Tibial nerve (tissue), 3 donors: Measurements from ENCODE around the gene HOMEZ.

Experiments used
- POLR2A ChIP-seq, 2 donors: fragments of 450-650 bp; IDR thresholded peaks; one replicate each; pipeline ENCODE4 v1.6.1; 2017; ENCODE audit warnings: antibody characterized with exemption in 2 of 2, mild to moderate bottlenecking in 2 of 2, moderate library complexity in 2 of 2
- TF ChIP-seq, protein P1 (sequence below), 5 experiments: fragments of 200-600 bp in 3 of 5; fragments of 450-650 bp in 2 of 5; sonication (generic) in 3 of 5; IDR thresholded peaks; one replicate each; pipeline ENCODE4 v1.5.1; 2016 to 2019; ENCODE audit warnings: antibody characterized with exemption in 5 of 5, mild to moderate bottlenecking in 3 of 5, moderate library complexity in 2 of 5

DNA sequence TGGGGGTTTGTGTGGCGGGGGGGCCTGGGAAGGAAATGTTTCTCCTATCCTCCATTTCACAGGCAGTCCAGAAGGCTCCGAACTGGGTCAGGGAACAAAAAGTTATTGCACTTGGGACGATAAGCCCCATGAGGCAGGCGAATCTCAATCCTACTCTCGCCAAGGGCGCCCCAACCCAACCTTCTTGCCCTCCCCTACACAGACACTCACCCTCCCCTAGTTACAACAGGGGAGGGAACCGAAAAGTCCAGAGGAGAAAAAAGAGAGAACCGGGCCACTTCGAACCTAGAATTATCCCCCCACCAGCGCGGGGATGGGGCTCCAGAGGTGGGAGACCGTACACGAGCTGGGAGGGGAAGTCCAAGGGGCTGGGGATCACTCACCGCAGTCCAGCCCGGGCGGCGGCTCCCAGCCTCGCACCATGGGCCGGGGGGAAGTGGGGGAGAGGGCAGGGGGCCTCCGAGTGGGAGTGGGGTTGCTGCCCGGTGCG, 357 bp downstream of the HOMEZ start:
- TF ChIP-seq, protein P1, sequence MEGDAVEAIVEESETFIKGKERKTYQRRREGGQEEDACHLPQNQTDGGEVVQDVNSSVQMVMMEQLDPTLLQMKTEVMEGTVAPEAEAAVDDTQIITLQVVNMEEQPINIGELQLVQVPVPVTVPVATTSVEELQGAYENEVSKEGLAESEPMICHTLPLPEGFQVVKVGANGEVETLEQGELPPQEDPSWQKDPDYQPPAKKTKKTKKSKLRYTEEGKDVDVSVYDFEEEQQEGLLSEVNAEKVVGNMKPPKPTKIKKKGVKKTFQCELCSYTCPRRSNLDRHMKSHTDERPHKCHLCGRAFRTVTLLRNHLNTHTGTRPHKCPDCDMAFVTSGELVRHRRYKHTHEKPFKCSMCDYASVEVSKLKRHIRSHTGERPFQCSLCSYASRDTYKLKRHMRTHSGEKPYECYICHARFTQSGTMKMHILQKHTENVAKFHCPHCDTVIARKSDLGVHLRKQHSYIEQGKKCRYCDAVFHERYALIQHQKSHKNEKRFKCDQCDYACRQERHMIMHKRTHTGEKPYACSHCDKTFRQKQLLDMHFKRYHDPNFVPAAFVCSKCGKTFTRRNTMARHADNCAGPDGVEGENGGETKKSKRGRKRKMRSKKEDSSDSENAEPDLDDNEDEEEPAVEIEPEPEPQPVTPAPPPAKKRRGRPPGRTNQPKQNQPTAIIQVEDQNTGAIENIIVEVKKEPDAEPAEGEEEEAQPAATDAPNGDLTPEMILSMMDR (IDR thresholded peaks at IDR 0.05) = no peak
- no peak for TF ChIP-seq POLR2A (IDR thresholded peaks at IDR 0.05)
